ENCODE measurements around the gene MFN2.

Gene MFN2

DNA sequence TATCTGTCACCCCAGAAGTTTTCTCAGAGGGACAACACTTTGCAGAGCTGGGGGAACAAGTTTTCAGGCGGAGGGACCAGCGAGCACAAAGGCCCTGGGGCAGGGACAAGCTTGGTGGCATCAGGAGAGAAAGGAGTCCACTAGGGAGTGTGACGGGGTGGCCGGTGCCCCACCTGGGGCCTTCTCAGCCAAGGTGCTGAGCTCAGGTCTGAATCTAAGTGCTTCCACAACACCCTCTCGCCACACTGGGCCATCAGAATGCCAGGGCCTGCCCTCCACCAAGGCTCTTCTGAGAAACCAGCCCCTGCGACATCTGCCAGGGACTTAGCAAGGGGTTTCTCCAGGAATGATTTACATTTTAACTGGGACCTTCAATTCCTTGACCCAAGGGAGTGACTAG is 75.0 kb downstream of the MFN2 start:
- no peak for DNase-seq
- Histone ChIP-seq H3K4me1 (ENCODE audit: control insufficient read depth, insufficient read depth, low read length, poor library complexity, severe bottlenecking) (peaks cover 5% of the 10 kb centered on the region), H3K4me3 (ENCODE audit: insufficient read depth, low read depth, low read length, poor library complexity, severe bottlenecking) (no peak overlapping the region), H3K9me3 (ENCODE audit: control insufficient read depth, low read length) (no peaks in the 10 kb centered on the region), H3K27me3 (replicated peaks; ENCODE audit: control insufficient read depth, insufficient read depth, low read length, poor library complexity, severe bottlenecking) (no peaks in the 10 kb centered on the region), H3K27ac (ENCODE audit: insufficient read depth, low read length, poor library complexity, severe bottlenecking) (no peak overlapping the region), H3K36me3 (ENCODE audit: control insufficient read depth, insufficient read depth, low read length) (no peaks in the 10 kb centered on the region)

DNA sequence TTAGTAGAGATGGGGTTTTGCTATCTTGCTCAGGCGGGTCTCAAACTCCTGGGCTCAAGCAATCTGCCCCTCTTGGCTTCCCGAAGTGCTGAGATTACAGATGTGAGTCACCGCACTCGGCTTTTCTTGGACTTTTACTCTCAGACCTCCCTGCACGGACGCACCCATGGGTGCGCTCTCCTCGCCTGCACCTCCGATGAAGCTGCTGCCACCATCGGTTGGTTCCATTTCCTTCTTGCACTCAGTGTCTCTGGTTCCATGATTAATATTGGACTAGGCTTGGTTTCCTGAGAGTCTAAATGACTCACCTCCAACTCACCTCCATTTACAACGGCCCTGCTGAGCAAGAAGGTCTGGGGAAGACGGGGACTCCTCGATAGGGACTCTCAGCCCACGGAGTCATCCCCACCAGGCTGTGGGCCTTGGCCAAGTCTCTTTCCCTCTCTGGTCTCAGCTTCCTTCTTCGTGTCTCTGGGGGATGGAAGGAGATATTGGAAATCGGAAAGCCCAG is 76.1 kb downstream of the MFN2 start:
- Histone ChIP-seq H3K9me3 (ENCODE audit: control insufficient read depth, low read length) (no peaks in the 10 kb centered on the region), H3K4me3 (ENCODE audit: insufficient read depth, low read depth, low read length, poor library complexity, severe bottlenecking) (no peak overlapping the region), H3K4me1 (ENCODE audit: control insufficient read depth, insufficient read depth, low read length, poor library complexity, severe bottlenecking) (peaks cover 5% of the 10 kb centered on the region), H3K27me3 (replicated peaks; ENCODE audit: control insufficient read depth, insufficient read depth, low read length, poor library complexity, severe bottlenecking) (no peaks in the 10 kb centered on the region), H3K36me3 (ENCODE audit: control insufficient read depth, insufficient read depth, low read length) (no peaks in the 10 kb centered on the region), H3K27ac (ENCODE audit: insufficient read depth, low read length, poor library complexity, severe bottlenecking) (no peak overlapping the region)
- no peak for DNase-seq

DNA sequence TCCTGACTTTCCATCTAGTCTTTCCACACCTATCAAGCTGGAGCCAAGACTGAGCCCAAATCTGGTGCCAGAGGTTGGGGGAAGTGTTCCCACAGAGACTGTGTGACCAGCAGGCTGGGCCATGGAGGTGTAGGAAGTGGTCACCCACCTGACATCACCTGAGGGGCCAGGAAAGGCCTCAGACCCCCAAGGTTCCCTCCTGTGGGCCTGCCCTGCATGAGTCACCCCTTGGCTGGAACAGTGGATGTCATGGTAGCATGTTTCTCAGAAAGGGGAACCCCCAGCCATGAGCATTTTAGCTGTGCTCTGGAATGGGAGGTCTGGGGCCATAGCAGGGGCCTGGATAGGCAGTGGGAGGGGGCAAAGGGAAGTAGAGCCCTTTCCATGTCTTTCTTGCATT is 77.1 kb downstream of the MFN2 start:
- Histone ChIP-seq H3K9me3 (ENCODE audit: control insufficient read depth, low read length) (no peaks in the 10 kb centered on the region), H3K27ac (ENCODE audit: insufficient read depth, low read length, poor library complexity, severe bottlenecking) (no peak overlapping the region), H3K4me3 (ENCODE audit: insufficient read depth, low read depth, low read length, poor library complexity, severe bottlenecking) (no peak overlapping the region), H3K27me3 (replicated peaks; ENCODE audit: control insufficient read depth, insufficient read depth, low read length, poor library complexity, severe bottlenecking) (no peaks in the 10 kb centered on the region), H3K36me3 (ENCODE audit: control insufficient read depth, insufficient read depth, low read length) (no peaks in the 10 kb centered on the region), H3K4me1 (ENCODE audit: control insufficient read depth, insufficient read depth, low read length, poor library complexity, severe bottlenecking) (no peaks in the 10 kb centered on the region)
- DNase-seq, result no peak

DNA sequence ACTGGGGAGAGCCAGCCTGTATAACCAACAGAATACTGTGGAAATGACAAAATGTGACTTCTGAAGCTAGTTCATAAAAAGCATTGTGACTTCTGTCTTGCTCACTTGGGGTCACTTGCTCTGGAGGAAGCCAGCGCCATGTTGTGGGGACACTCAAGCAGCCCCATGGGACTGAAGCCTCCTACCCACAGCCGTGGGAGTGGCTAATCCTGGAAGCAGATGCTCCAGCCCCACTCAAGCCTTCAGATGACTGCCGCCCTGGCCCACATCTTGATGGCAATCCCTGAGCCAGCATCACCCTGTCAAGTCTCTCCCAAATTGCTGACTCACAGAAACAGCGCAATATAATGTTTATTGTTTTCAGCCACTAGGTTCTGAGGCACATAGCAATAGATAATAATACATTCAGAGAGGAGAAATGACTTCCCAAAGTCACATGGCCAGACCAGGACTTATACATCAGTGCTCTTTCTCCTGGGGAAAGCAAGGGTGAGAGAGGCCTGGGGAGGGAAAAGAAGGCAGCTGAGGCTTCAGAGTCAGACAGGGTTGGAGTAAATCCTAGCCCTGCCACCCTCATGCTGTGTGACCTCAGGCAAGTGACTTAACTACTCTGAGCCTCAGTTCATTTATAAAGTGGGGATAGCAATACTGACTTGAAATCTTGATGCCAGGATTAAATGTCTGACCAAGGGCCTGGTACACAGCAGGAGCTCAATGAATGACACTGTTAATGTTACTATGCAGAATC is 77.9 kb downstream of the MFN2 start:
- no peaks in the 10 kb centered on the region for H3K9me3 ChIP-seq (ENCODE audit: control insufficient read depth, low read length)
- H3K27ac ChIP-seq (ENCODE audit: insufficient read depth, low read length, poor library complexity, severe bottlenecking), result no peak overlapping the region
- peaks cover 3% of the 10 kb centered on the region for H3K4me1 ChIP-seq (ENCODE audit: control insufficient read depth, insufficient read depth, low read length, poor library complexity, severe bottlenecking)
- H3K36me3 ChIP-seq (ENCODE audit: control insufficient read depth, insufficient read depth, low read length), result no peaks in the 10 kb centered on the region
- H3K27me3 ChIP-seq (replicated peaks; ENCODE audit: control insufficient read depth, insufficient read depth, low read length, poor library complexity, severe bottlenecking), result peaks cover 3% of the 10 kb centered on the region
- DNase-seq, result no peak
- no peak overlapping the region for H3K4me3 ChIP-seq (ENCODE audit: insufficient read depth, low read depth, low read length, poor library complexity, severe bottlenecking)

DNA sequence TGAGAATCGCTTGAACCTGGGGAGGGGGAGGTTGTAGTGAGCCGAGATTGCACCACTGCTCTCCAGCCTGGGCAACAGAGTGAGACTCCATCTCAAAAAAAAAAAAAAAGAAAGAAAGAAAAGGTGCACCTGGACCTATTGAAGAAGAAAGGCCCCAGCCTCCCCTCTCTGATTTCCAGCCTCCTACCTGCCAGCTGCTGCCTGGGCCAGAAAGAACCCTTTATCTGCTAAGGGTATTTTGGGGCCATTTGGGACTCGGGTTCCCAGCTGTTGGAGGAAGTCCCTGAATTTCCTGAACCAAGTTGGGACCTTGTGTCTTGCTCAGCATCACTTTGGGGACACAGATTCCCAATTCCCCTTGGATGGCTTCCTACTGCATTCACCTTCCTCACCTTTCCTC is 79.0 kb downstream of the MFN2 start:
- DNase-seq, result no peak
- Histone ChIP-seq H3K4me3 (ENCODE audit: insufficient read depth, low read depth, low read length, poor library complexity, severe bottlenecking) (no peak overlapping the region), H3K9me3 (ENCODE audit: control insufficient read depth, low read length) (no peaks in the 10 kb centered on the region), H3K36me3 (ENCODE audit: control insufficient read depth, insufficient read depth, low read length) (no peaks in the 10 kb centered on the region), H3K4me1 (ENCODE audit: control insufficient read depth, insufficient read depth, low read length, poor library complexity, severe bottlenecking) (peaks cover 14% of the 10 kb centered on the region), H3K27ac (ENCODE audit: insufficient read depth, low read length, poor library complexity, severe bottlenecking) (no peak overlapping the region), H3K27me3 (replicated peaks; ENCODE audit: control insufficient read depth, insufficient read depth, low read length, poor library complexity, severe bottlenecking) (peaks cover 13% of the 10 kb centered on the region)

DNA sequence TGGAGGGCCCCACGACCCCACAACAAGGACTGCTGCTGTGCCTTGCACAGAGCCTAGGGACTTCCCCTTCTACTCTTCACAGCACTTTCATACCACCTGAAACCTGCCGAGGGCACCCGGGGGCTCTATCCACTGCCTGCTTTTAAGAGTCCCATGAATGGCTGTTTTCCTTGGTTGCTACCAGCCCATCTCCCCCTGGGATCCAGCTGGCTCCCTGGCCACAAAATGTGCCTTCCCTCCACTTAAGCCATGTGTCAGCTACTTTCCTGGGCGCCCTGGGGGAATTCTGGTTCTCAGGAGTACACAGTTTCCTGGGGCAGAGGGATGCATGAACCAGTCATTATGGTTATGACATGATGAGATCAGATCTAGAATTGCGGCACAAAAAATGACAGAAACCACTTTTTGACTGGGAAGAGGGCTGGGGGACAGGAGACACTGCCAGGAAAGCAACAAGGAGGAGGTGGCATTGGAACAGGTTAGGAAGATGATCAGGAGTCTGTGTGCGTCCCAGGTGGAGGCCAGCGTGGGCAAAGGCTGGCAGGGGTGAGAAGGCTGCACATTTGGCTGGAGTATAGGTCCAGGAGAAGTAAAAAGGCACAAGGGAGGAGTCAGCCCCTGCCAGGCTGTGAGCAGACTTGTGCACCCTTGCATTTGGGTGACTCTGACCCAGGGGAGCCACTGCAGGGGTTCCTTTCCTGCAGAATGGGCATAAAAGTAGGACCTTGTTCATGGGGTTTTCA is 79.6 kb downstream of the MFN2 start:
- no peak overlapping the region for H3K27ac ChIP-seq (ENCODE audit: insufficient read depth, low read length, poor library complexity, severe bottlenecking)
- peaks cover 19% of the 10 kb centered on the region for H3K27me3 ChIP-seq (replicated peaks; ENCODE audit: control insufficient read depth, insufficient read depth, low read length, poor library complexity, severe bottlenecking)
- no peak overlapping the region for H3K4me3 ChIP-seq (ENCODE audit: insufficient read depth, low read depth, low read length, poor library complexity, severe bottlenecking)
- peaks cover 18% of the 10 kb centered on the region for H3K4me1 ChIP-seq (ENCODE audit: control insufficient read depth, insufficient read depth, low read length, poor library complexity, severe bottlenecking)
- H3K9me3 ChIP-seq (ENCODE audit: control insufficient read depth, low read length), result no peaks in the 10 kb centered on the region
- H3K36me3 ChIP-seq (ENCODE audit: control insufficient read depth, insufficient read depth, low read length), result no peaks in the 10 kb centered on the region
- no peak for DNase-seq

DNA sequence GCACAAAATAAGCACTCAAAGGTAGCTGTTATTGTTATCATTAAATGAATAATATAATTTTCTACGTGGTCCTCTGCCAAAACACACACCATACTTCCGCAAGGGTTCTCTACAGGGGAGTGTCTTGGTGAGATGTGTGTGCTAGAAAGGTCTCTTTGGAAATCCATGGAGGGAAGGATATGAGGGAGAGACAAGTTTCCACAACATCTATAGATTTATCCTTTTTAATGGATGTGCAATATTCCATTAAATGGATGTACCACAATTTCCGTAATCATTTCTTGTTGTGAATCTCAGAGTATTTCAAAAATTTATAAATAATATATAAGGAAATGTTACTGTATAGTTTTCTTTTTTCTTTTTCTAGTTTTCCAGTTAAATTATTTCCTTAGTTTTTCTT is 80.3 kb downstream of the MFN2 start:
- no peak for DNase-seq
- no peak overlapping the region for H3K27ac ChIP-seq (ENCODE audit: insufficient read depth, low read length, poor library complexity, severe bottlenecking)
- H3K9me3 ChIP-seq (ENCODE audit: control insufficient read depth, low read length), result no peaks in the 10 kb centered on the region
- H3K4me1 ChIP-seq (ENCODE audit: control insufficient read depth, insufficient read depth, low read length, poor library complexity, severe bottlenecking), result peaks cover 18% of the 10 kb centered on the region
- no peaks in the 10 kb centered on the region for H3K36me3 ChIP-seq (ENCODE audit: control insufficient read depth, insufficient read depth, low read length)
- H3K27me3 ChIP-seq (replicated peaks; ENCODE audit: control insufficient read depth, insufficient read depth, low read length, poor library complexity, severe bottlenecking), result peaks cover 19% of the 10 kb centered on the region
- no peak overlapping the region for H3K4me3 ChIP-seq (ENCODE audit: insufficient read depth, low read depth, low read length, poor library complexity, severe bottlenecking)

Data from effector memory CD4-positive, alpha-beta T cell (primary cell).